ENCODE data around the gene DYSF.

Gene DYSF

DNA sequence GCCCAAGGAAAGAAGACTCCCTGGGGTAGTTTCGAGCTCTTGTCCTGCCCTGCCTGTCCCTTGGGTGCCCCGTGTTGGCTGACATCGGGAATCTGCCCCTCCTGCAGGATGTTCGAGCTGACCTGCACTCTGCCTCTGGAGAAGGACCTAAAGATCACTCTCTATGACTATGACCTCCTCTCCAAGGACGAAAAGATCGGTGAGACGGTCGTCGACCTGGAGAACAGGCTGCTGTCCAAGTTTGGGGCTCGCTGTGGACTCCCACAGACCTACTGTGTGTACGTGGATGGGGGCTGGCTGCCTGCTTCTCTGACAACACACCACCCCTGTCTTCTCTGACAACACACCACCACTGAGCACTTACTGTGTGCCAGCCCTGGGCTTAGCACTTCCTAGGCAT lies 210.8 kb downstream of the DYSF start:
- no peak for DNase-seq

DNA sequence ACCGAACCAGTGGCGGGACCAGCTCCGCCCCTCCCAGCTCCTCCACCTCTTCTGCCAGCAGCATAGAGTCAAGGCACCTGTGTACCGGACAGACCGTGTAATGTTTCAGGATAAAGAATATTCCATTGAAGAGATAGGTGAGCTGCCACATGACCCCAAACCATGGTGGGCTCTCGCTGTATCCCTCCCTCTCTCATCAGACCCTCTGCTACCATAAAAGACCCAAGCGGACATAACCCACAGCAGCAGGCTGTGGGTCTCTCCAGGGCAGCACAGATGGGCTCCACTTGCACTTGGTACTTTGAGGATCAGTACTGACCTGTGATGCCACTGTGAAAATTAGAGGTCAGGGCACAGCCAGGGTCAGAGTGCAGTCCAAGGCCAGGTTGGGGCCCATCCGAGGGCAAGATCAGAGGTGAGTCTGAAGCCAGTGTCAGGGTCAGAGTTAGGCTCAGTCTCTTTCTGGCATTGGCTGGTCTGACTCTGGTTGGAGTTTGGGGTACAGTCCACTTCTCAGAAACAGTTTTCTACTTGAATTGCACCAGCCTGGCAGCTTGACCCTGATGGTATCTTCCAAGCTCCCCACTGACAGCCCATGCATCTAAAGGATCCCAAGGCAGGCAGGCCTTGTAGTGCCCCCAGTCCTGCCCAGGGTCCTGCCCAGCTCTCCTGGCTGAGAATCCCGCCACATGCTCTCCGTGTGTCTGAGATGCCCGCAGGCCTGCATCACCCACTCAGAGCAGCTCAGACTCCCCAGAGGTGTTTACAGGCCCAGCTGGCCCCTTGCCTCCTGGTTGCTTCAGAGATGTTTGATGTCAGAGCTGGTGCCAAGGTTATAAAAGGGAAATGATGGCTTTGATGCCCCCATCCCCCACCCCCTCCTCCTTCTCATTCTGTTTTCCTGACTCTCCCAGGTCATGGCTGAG lies 212.1 kb downstream of the DYSF start:
- no peak for DNase-seq

GRCh38 chr2:71666094-71666474 lies 212.7 kb downstream of the DYSF start:
- DNase-seq = no peak

DNA sequence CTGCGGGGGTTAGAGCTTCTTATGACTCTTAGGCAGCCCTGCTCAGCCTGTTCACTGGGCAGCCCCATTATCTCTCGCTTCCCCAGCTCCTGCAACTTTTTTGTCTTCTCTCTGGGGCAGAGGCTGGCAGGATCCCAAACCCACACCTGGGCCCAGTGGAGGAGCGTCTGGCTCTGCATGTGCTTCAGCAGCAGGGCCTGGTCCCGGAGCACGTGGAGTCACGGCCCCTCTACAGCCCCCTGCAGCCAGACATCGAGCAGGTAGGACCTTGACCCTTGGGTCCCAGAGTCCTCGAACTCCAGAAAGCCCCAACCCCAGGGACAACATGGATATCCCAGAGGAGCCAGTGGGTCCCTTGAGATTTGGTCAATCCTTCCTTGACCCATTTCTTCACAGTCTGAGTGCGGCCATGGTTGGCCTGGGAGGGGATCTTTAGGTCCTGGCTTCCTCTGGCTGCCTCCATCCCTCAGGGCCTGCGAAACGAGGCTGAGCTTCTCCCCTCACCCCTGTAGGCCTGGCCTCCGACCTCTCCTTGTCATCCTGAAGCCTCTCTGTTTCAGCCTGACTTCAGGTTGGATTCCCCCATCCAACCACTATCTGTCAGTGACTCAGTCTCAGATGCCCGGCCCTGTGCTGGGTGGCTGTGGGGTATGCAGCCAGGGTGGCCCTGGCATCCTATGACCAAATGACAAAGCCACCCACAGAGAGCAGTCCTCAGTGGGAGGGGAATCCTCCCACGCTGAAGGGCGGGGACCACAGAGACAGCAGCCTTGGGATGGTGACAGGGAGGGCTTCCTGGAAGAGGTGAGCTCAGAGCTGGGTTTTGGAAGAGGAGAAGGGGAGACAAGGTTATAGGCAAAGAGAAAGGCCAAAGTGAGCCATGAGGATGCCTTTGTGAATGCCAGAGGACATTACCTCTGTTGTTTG lies 214.2 kb downstream of the DYSF start:
- no peak for DNase-seq

- no peak for DNase-seq
These were observed 215.1 kb downstream of the DYSF start for GRCh38 chr2:71668326-71669057.

DNA sequence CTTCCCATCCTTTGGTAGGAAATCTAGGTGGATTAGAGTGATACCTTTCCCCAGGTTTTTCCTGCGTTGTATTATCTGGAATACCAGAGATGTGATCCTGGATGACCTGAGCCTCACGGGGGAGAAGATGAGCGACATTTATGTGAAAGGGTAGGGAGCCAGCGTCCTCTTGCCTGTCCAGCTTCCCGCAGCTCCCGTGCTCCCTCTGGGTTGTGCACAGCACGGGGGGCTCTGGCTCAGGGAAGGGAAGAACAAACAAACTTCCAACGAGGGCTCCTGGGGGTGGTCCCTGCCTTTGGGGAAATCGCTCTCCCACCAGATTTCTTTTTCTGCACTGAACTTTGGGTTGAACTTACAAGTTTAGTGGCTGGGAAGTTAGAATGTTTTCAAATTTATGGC lies 215.7 kb downstream of the DYSF start:
- no peak for DNase-seq

DNA sequence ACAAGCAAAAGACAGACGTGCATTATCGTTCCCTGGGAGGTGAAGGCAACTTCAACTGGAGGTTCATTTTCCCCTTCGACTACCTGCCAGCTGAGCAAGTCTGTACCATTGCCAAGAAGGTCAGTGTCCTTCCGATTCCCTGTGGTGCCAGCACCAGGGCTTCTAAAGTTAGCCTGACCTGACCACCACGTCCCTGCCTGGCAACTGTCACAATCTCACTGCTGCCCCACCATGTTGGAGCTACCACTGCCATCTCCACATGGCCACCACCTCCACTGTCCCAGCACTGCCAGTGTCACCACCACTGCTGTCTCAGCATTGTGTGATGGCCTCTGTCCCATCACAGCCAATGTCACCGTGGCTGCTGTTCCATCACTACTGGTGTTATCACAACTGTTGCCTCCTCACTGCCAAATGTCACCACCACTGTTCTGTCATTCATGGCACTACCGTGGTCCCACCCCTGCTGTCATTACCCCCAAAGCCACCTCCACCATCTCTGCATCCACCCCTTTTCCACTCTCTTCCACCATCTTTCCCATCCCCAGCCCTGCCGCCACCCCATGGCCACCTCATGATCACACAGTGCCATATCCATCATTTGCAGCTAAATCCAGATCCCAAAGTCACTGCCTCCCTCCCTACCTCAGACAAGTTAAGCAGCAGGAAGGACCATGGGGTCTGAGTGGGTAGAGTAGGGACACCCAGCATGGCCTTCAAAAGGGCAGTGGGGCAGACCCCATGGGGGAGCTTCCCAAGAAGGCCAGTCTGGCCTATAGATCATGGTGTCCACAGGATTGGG lies 216.5 kb downstream of the DYSF start:
- DNase-seq = no peak

GRCh38 chr2:71670430-71670795 lies 217.1 kb downstream of the DYSF start:
- no peak for DNase-seq

GRCh38 chr2:71671203-71671854 lies 218.0 kb downstream of the DYSF start:
- no peak for DNase-seq

GRCh38 chr2:71671895-71672825 lies 218.8 kb downstream of the DYSF start:
- no peak for DNase-seq

DNA sequence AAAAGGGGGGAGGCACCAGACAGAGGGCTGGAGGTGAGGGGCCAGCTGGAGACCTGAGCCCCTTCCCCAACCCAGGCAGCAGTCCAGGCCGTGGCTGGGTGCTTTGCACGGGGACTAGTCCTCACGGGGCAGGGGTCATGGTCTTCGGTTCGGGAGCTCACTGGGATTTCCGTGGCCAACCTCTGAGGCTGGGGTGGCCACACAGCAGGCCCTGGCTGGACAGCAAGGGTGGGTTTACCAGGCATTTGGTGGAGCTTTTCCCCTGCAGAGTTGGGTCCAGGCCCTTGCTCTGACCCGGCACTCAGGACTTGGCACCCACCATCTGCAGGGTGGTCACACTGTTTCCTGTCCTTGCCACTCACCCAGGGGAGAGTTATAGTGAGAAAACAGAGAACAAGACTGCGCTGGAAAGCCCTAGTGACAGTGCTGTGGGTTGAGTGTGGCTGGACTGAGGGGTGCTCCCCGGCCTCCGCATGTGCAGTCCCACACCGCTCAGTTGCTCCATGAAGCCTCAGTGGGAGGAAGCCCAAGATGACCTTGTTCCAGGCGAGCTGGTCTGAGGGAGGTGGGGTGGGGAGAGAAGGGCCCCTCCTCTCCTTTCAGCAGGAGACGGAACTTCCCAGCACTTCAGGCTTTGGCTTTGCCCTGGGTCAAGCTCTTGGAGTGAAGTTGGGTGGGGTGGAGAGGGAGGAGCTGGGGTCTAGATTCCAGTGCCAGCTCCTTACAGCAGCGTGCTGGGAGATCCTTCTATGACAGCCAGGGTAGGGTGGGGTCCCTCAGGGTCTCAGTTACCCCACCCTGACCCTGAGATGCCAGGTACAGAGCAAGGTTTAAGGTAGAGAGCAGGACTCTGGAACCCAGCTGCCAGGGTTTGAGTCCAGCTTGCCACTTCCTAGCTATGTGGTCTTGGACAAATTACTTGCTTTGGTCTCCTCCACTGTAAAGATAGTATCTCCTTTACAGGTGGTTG lies 219.8 kb downstream of the DYSF start:
- no peak for DNase-seq

DNA sequence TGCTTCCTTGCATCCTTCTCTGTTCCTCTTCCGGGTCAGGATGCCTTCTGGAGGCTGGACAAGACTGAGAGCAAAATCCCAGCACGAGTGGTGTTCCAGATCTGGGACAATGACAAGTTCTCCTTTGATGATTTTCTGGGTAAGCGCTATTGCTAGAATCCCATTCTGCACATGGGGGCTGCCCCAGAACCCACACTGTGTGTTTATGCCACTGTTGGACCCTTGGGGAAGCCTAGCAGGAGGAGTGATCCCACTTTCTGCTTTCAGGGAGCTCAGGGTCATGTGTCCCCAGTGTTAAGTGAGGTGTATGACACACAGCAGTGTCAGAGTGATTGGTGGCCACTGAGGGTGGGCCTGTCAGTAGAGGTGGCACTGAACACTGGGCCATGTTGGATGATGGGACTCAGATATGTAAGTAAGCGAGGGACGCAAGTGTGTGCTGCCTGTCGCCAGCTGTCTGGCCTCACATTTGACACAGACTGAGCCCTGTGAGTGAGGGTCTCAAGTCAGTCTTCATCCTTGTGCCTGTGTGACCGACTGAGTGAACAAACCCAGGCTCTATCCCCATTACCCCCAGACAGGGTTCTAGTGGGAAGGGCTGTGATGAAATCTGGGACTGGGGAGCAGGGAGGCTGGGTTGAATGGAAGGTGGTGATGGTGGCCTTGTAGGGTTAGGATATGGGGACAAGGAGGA lies 220.9 kb downstream of the DYSF start:
- no peak for DNase-seq

DNA sequence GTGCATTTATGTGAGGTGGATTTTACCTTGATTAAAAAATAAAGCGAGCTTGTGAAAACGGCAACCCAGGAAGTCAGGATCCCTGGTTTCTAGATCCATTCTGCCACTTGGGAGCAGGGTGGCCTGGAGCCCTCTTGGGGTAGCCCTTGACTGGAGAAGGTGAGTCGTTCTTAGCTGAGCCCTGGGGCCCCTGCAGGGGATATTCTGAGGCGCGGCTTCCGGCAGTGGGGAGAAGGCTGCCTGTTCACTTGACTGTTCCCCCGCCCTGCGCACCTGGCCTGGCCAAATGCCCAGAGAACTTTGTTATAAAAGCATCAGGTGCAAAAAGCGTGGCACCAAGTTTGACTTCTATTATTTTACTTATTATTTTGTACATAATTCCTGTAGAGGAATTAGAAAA lies 221.9 kb downstream of the DYSF start:
- DNase-seq = no peak

- no peak for DNase-seq
These were observed 225.5 kb downstream of the DYSF start for GRCh38 chr2:71678874-71679273.

- no peak for DNase-seq
These were observed 226.1 kb downstream of the DYSF start for GRCh38 chr2:71679491-71679890.

DNA sequence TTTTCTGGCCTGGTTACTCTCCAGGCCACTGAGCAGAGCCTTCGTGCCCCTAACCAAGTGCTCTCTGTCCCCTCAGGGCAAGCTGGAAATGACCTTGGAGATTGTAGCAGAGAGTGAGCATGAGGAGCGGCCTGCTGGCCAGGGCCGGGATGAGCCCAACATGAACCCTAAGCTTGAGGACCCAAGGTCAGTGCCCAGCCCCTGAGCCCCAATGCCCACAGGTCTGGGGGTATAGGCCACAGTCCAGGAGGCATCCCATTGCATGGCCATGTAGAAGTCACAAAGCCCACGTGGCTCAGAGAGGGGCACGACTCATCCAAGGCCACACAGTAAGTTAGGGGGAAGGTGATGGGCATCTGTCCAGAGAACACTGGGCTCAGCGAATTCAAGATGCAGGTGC lies 227.6 kb downstream of the DYSF start:
- no peak for DNase-seq

DNA sequence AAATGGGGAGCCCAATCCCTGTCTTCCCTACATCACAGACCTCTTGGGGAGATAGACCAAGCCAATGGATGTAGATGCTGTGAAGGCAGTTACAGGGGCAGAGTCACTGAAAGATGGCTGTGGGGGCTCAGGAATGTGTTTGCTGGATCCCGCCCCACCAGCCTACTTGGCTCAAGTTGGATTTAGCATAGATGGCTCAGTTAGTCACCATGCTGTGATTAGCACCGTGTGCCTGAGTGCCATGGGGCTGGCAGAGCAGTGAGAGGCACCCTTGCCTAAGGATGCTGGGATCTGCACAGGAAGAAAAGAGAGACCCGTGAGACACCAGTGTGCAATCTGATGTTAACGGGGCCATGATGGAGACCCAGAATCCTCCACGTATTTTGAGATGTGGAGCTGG lies 228.3 kb downstream of the DYSF start:
- DNase-seq = no peak

- no peak for DNase-seq
These were observed 229.0 kb downstream of the DYSF start for GRCh38 chr2:71682341-71682740.

- DNase-seq = no peak
These were observed 229.7 kb downstream of the DYSF start for GRCh38 chr2:71683070-71683469.
